Thyroid gland (tissue), 4 donors: ENCODE results near the gene RASGRF1. TPM values are rescaled to one million over a fixed set of nuclear protein-coding genes. Genes with fewer than 3 reads are reported as not detected.

ENCODE experiments used
- DNase-seq, 2 donors: peaks; one replicate each; pipeline ENCODE4 v3.0.0-alpha.2; 2019
- H3K27ac ChIP-seq, 3 donors: fragments of 200-600 bp; sonication (generic); 1 replicate in 2 of 3; 2 replicates in 1 of 3; pipeline ENCODE4 v1.5.1; 2016 to 2019; ENCODE audit warnings: mild to moderate bottlenecking in 1 of 3, moderate library complexity in 1 of 3
- H3K27me3 ChIP-seq: fragments of 200-600 bp; sonication (generic); one replicate; pipeline ENCODE4 v1.5.1; 2019
- H3K36me3 ChIP-seq, 2 donors: fragments of 200-600 bp; sonication (generic); one replicate each; pipeline ENCODE4 v1.5.1; 2016 to 2019
- H3K4me1 ChIP-seq, 2 donors: fragments of 200-600 bp; sonication (generic); one replicate each; pipeline ENCODE4 v1.5.1; 2017 to 2019
- H3K4me3 ChIP-seq, 3 donors: fragments of 200-600 bp; sonication (generic); replicated peaks in 1 of 3; 1 replicate in 2 of 3; 2 replicates in 1 of 3; pipeline ENCODE4 v1.5.1; 2016; ENCODE audit warnings: mild to moderate bottlenecking in 1 of 3
- H3K9me3 ChIP-seq: fragments of 200-600 bp; sonication (generic); one replicate; pipeline ENCODE4 v1.5.1; 2017
- CTCF ChIP-seq, 6 experiments: fragments of 200-600 bp in 3 of 6; fragments of 450-650 bp in 3 of 6; sonication (generic) in 3 of 6; IDR thresholded peaks; one replicate each; pipeline ENCODE4 v1.5.1; 2016 to 2019; ENCODE audit warnings: antibody characterized with exemption in 6 of 6, mild to moderate bottlenecking in 2 of 6, inconsistent platforms in 1 of 6, moderate library complexity in 1 of 6
- POLR2A ChIP-seq, 2 donors: fragments of 450-650 bp; IDR thresholded peaks; one replicate each; pipeline ENCODE4 v1.6.1; 2017; ENCODE audit warnings: antibody characterized with exemption in 2 of 2, mild to moderate bottlenecking in 2 of 2, moderate library complexity in 1 of 2
- WGBS, 2 donors: methylation state at CpG; one replicate each; pipeline ENCODE4 v1.1.5; 2017; 5-methylcytosine and 5-hydroxymethylcytosine counted together
- intact Hi-C: fragments of 100-400 bp; cut with DNase I; formaldehyde crosslinking; loops from one replicate; pipeline ENCODE4 v1.15.1; 2023
- total RNA-seq, 4 donors: library from RNA; depleted of rRNA; stranded (reverse); fragments of >200 nt; gene quantifications; one replicate each; pipeline ENCODE4 v1.2.3, GENCODE V29; 2016

Gene RASGRF1
- total RNA-seq, 4 donors from 2014 or later, result 0.40 TPM; not detected in 3

GRCh38 chr15:79015416-79015815 lies 75.2 kb downstream of the RASGRF1 start:
- H3K4me3 ChIP-seq, result no peak overlapping the region
- H3K36me3 ChIP-seq, result no peaks in the 10 kb centered on the region
- no peak for DNase-seq
- intact Hi-C loops, result no loop called here
- no peaks in the 10 kb centered on the region for H3K4me1 ChIP-seq
- 20 to 63% methylated on average over 1 to 3 of the region's 3 CpGs for WGBS, 2 donors
- no peak for TF ChIP-seq CTCF (IDR thresholded peaks at IDR 0.05)
- TF ChIP-seq POLR2A (IDR thresholded peaks at IDR 0.05), result no peak
- H3K27ac ChIP-seq, result no peak overlapping the region
- no peaks in the 10 kb centered on the region for H3K9me3 ChIP-seq
- no peaks in the 10 kb centered on the region for H3K27me3 ChIP-seq

- TF ChIP-seq POLR2A (IDR thresholded peaks at IDR 0.05) (no peak), CTCF (IDR thresholded peaks at IDR 0.05) (no peak)
- no peak for DNase-seq
- Histone ChIP-seq H3K36me3 (no peaks in the 10 kb centered on the region), H3K9me3 (no peaks in the 10 kb centered on the region), H3K4me3 (no peak overlapping the region), H3K4me1 (no peaks in the 10 kb centered on the region), H3K27ac (no peak overlapping the region), H3K27me3 (no peaks in the 10 kb centered on the region)
- intact Hi-C loops, result no loop called here
- 93 to 100% methylated on average over 2 of the region's 2 CpGs for WGBS, 2 donors
Observed at GRCh38 chr15:79010278-79010677, 80.3 kb downstream of the RASGRF1 start.

GRCh38 chr15:79009379-79009778 lies 81.2 kb downstream of the RASGRF1 start:
- Histone ChIP-seq H3K36me3 (no peaks in the 10 kb centered on the region), H3K27me3 (no peaks in the 10 kb centered on the region), H3K27ac (no peak overlapping the region), H3K9me3 (no peaks in the 10 kb centered on the region), H3K4me1 (peaks cover 0 to 1% of the 10 kb centered on the region in 2 donors), H3K4me3 (no peak overlapping the region)
- no peak for DNase-seq
- intact Hi-C loops, result no loop called here
- TF ChIP-seq CTCF (IDR thresholded peaks at IDR 0.05) (no peak), POLR2A (IDR thresholded peaks at IDR 0.05) (no peak)
- 82% methylated on average over 4 of the region's 4 CpGs for WGBS, 2 donors

GRCh38 chr15:79008659-79009058 lies 81.9 kb downstream of the RASGRF1 start:
- H3K36me3 ChIP-seq, result no peaks in the 10 kb centered on the region
- no peak for DNase-seq
- no peaks in the 10 kb centered on the region for H3K27me3 ChIP-seq
- WGBS, 2 donors, result 52 to 58% methylated on average over 10 of the region's 10 CpGs
- TF ChIP-seq POLR2A (IDR thresholded peaks at IDR 0.05) (no peak), CTCF (IDR thresholded peaks at IDR 0.05) (no peak)
- intact Hi-C loops, result no loop called here
- H3K9me3 ChIP-seq, result no peaks in the 10 kb centered on the region
- no peak overlapping the region for H3K27ac ChIP-seq
- peaks cover 0 to 3% of the 10 kb centered on the region in 2 donors for H3K4me1 ChIP-seq
- H3K4me3 ChIP-seq, result no peak overlapping the region

GRCh38 chr15:79007066-79007465 lies 83.5 kb downstream of the RASGRF1 start:
- intact Hi-C loops, result no loop called here
- DNase-seq, result peak; percentile 58
- Histone ChIP-seq H3K27me3 (no peaks in the 10 kb centered on the region), H3K27ac (no peak overlapping the region), H3K4me3 (no peak overlapping the region), H3K36me3 (no peaks in the 10 kb centered on the region), H3K4me1 (peaks cover 0 to 3% of the 10 kb centered on the region in 2 donors), H3K9me3 (no peaks in the 10 kb centered on the region)
- TF ChIP-seq CTCF (IDR thresholded peaks at IDR 0.05) (peak in 5 of 6 experiments; percentile 17 to 51 (median 46)), POLR2A (IDR thresholded peaks at IDR 0.05) (no peak)
- WGBS, 2 donors, result 32 to 43% methylated on average over 3 of the region's 3 CpGs
